HFF-Myc (cell line): Measurements from ENCODE around the gene SLC45A1.

Source experiments
- DNase-seq: peaks from one replicate; pipeline ENCODE4 v3.0.0-alpha.2; 2011; ENCODE audit warnings: low read depth; ENCODE audit errors: extremely low read depth
- H3K4me3 ChIP-seq: replicated peaks from 2 replicates; pipeline ENCODE4 v1.5.1; 2011; ENCODE audit warnings: low read depth, mild to moderate bottlenecking, control low read depth, low read length
- TF ChIP-seq, protein P1 (sequence below): IDR thresholded peaks from 2 replicates; pipeline ENCODE4 v1.5.1; 2012; ENCODE audit warnings: mild to moderate bottlenecking, low read depth, low read length, control low read depth; ENCODE audit errors: missing control alignments

The SLC45A1 gene

DNA sequence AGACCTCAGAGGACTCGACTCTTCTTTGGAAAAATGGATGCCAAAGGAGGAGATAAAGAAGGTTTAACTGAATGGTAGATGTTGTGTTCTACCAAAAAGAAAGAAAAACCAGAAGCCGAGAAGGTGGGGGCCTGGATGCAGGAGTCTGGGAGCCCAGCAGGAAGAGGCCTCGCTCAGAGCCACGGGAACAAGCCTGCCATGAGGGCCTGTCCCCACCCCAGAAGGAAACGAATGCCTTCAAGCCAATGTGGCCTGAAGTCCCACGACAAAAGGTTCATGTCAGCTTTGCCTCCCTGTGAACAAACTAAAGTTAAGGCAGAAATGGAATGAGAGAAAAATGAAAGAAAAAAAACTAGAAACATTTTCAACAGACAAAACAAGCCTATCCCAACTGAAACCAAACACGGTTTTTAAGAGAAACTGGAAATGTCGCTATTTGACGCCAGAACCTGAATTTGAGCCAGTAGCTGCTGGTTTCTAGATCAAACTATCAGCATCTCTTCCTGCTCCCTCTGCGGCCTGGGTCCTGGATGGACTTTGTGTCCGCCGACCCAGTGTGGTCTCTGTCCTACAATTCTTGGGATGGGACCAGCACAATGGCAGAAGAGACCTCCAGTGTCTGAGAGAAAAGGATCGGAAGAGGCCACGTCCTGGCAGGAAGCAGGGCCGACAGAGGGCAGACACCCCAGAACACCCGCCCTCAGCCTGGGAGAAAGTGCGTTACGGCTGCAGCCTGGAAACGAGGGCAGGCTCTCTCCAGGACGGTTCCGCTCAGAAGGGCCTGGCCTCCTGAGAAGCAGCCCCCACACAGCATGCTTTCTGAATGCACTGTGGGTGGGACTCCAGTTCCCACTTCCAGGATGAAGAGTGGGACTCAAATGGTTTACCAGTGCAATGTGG, 35.2 kb downstream of the SLC45A1 start:
- TF ChIP-seq, protein P1, sequence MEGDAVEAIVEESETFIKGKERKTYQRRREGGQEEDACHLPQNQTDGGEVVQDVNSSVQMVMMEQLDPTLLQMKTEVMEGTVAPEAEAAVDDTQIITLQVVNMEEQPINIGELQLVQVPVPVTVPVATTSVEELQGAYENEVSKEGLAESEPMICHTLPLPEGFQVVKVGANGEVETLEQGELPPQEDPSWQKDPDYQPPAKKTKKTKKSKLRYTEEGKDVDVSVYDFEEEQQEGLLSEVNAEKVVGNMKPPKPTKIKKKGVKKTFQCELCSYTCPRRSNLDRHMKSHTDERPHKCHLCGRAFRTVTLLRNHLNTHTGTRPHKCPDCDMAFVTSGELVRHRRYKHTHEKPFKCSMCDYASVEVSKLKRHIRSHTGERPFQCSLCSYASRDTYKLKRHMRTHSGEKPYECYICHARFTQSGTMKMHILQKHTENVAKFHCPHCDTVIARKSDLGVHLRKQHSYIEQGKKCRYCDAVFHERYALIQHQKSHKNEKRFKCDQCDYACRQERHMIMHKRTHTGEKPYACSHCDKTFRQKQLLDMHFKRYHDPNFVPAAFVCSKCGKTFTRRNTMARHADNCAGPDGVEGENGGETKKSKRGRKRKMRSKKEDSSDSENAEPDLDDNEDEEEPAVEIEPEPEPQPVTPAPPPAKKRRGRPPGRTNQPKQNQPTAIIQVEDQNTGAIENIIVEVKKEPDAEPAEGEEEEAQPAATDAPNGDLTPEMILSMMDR = no peak
- no peak overlapping the region for H3K4me3 ChIP-seq
- no peak for DNase-seq

DNA sequence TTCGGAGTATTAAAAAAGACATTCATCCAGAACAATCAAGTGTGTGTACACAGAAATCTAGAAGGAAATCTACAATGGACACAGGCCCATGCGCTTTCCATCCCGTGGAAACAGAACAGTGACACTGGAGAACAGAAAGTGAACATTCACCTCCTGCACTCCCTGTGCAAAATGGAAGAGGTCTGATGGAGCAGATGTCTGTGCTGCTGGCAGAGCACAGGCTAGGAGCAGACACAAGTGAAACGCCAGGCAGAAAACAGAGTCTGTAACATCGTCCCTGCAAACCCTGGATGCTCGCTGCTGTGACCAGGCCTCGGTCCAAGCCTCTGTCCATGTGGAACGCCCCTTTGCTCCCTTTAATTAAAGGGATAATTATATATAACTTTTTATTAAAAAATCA, 36.1 kb downstream of the SLC45A1 start:
- DNase-seq = no peak
- H3K4me3 ChIP-seq = no peak overlapping the region
- TF ChIP-seq, protein P1 = no peak

- DNase-seq = no peak
- H3K4me3 ChIP-seq = no peak overlapping the region
- TF ChIP-seq, protein P1 = no peak
These were observed 37.7 kb downstream of the SLC45A1 start for GRCh38 chr1:8355439-8356255.

DNA sequence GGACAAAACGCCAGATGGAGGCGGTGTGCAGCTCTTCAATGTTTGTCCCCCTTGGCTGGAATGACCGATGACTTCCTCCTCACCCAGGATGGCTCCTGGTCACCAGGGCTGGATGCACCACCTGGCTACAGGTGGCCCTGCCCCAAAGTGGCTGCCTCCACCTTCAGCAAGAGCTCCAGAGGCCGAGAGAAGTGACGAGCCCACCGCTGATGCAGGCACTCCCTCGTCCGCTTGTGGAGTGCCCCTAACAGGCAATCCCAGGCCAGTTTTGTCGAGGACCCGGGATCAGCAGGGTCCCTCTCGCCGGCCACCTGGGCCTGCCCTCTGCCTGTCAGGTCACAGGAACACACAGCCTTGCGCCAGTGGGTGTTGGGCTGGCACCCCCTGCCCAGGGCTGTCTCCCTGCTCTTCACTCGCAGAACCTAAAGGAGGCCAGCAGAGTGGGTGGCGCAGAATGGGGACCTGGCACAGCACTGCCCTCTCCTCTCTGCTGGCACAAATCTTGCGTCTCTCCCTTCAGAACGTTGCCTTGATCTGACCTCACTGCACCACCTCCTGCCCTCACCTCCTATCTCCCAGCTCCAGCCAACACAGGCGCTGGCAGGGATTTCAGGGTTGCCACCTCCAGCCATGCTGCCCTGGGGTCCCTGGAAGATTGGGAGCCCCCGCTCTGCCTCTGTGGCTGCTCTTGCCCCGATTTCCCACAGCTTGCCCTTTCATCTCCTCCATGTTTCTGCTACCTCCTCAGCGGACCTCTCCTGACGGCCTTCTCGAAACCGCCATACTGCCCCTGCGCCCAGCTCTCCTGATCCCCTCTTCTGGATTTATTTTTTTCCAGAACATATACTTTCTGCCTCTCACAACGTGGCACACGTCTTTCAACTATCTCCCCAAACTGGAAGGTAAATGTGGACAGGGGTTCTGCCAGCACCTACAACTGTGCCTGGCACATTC, 38.6 kb downstream of the SLC45A1 start:
- no peak for DNase-seq
- no peak overlapping the region for H3K4me3 ChIP-seq
- TF ChIP-seq, protein P1 = no peak

GRCh38 chr1:8357329-8358101, 39.6 kb downstream of the SLC45A1 start:
- TF ChIP-seq, protein P1 = no peak
- H3K4me3 ChIP-seq = no peak overlapping the region
- no peak for DNase-seq
